Keratinocyte (primary cell): ENCODE data around the gene DNHD1.

ENCODE experiments used
- CTCF ChIP-seq, 3 experiments: IDR thresholded peaks in 1 of 3; conservative IDR thresholded peaks in 1 of 3; optimal IDR thresholded peaks in 1 of 3; 2 replicates in 2 of 3; 3 replicates in 1 of 3; pipeline versions ENCODE3 to v1.5.1; 2011; ENCODE audit warnings: low read length in 3 of 3, mild to moderate bottlenecking in 3 of 3, moderate library complexity in 2 of 3, control low read depth in 1 of 3, inconsistent platforms in 1 of 3; ENCODE audit not compliant: insufficient read depth in 2 of 3; ENCODE audit errors: extremely low read depth in 1 of 3
- EZH2 ChIP-seq: IDR thresholded peaks from one replicate; pipeline ENCODE4 v1.6.1; 2012; ENCODE audit warnings: inconsistent platforms, mild to moderate bottlenecking, low read length, moderate library complexity

DNA sequence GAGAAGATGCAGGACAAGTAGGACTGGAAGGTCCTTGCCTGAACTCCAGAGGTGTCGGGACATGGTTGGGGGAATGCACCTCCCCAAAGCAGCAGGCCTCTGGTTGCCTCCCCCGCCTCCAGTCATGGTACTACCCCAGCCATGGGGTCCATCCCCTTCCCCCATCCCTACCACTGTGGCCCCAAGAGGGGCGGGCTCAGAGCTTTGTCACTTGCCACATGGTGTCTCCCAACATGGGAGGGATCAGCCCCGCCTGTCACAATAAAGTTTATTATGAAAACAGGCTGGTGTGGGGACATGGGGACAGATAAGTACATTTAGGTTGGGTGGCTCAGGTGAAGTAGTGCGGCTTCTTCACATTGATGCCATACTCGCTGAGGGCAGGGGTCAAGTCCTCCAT lies 113.5 kb downstream of the DNHD1 start:
- TF ChIP-seq CTCF (optimal IDR thresholded peaks at IDR 0.05 in 1 of 3, IDR thresholded peaks at IDR 0.05 in 1 of 3, conservative IDR thresholded peaks at IDR 0.05 in 1 of 3; ENCODE audit: extremely low read depth in 1 of 3, insufficient read depth in 2 of 3, low read length in 3 of 3) (no peak), EZH2 (no peak)
